T-helper 22 cell (primary cell): ENCODE data around the gene ADH4.

Experiments used
- DNase-seq: peaks from one replicate; pipeline ENCODE4 v3.0.0-alpha.2; 2020; ENCODE audit warnings: low read depth

Gene ADH4

GRCh38 chr4:99079625-99080295, 64.3 kb downstream of the ADH4 start:
- DNase-seq, result no peak

DNA sequence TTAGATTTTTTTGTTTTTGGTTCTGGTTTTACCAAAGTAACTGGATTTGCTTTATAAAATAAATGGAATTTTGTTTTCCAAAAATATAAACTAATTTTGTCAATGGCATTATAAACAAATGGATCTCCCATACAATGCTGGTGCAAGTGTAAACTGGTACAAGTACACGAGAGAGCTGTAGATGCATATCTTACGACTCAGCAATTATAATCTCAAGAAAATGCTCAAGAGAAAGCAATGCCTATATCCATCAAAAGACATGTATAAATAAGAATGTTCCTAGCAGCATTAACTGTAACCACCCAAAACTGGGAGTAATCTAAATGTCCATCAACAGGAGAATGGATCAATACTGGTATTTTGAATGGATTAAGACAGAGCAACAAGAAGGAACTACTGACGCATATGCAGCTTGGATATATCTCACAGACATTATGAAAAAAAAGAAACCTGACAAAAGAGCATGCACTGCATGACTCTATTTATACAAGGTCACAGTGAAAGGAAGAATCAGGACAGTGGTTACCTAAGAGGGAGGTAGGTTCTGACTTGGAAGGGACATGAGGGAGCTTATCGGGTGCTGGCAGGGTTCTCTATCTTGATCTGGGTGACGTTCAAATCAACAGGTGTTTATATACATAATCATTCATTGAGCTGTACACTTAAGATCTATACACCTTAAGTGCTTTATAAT, 65.0 kb downstream of the ADH4 start:
- DNase-seq, result no peak

- no peak for DNase-seq
Measured at GRCh38 chr4:99078336-99078735, 65.8 kb downstream of the ADH4 start.

- no peak for DNase-seq
Measured at GRCh38 chr4:99077177-99077576, 66.9 kb downstream of the ADH4 start.

DNA sequence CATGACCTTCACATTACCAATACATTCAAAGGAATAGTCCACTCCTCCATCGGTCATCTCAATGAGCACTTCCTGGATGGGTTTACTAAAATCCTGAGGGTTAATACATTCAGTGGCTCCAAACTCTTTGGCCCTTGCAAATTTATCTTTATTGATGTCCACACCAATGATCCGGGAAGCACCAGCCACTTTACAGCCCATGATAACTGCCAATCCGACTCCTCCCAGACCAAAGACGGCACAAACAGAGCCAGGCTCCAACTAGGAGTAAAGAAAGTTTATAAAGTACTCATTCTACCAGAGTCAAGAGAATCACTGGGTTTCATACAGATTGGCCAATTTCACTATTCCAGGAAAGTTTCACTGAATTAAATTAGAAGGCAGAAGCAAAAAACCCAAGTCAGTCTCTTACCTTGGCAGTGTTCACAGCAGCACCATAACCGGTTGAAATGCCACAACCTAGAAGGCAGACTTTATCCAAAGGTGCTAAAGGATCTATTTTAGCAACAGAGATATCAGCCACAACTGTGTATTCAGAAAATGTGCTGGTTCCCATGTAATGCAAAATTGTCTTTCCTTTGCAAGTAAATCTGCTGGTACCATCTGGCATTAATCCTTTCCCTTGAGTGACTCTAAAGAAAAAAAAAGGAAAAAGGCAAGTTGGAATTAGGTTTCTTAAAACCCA, 67.7 kb downstream of the ADH4 start:
- DNase-seq, result no peak

- DNase-seq, result no peak
Measured at GRCh38 chr4:99074816-99075215, 69.3 kb downstream of the ADH4 start.
